ENCODE measurements around the gene SIGLEC7. TPM values are rescaled to one million over a fixed set of nuclear protein-coding genes. Genes with fewer than 3 reads are reported as not detected.
"Not testable (repeated sequence)": the region's sequence is repeated elsewhere in the genome, so short reads cannot be mapped to it uniquely, and the experiment has no call there.

The SIGLEC7 gene
- total RNA-seq, 1 experiment from 2014 or later = not detected

DNA sequence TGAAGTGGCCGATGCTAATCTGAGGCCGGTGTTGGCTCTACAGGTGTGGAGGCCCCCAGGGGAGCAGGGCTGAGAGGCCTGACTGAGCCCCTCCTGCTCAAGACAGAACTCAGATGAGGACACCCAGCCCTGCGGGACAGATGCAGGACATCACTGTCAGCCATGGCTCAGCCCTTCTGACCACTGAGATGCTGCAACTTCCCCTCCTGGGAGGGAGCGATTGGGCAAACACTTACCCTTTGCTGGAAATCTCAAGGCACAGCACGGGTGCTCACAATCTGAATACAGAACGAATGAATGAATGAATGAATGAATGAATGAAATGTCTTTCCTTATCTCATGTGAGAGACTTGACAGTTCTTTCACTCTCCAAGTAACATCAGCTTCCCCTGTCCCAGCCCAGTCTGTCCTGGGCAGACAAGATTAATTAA lies 3.5 kb upstream of the SIGLEC7 start:
- DNase-seq (ENCODE audit: low read depth) = no peak

GRCh38 chr19:51139299-51140014 lies 2.6 kb upstream of the SIGLEC7 start:
- no peak for DNase-seq (ENCODE audit: low read depth)

GRCh38 chr19:51140441-51140840 lies 1.7 kb upstream of the SIGLEC7 start:
- DNase-seq (ENCODE audit: low read depth) = no peak

DNA sequence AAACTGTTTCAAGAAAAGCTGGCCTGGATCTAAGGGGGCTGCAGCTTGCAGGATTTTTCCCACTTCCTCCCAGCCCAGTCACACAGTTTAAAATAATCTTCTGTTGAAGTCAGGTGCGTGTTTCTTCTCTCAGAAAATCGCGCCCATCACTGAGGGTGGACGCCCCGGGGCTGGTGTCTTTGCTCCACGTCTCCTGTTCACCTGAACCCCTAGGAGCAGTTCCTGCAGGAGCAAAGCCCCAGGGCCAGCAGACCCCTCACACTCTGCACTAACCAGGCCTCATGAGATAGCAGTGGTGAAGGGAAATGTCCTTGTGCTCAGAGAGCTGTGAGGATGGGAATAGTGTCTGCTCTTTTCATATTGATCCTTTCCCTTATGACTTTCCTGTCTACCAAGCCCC lies 920 bp upstream of the SIGLEC7 start:
- no peak for DNase-seq (ENCODE audit: low read depth)

DNA sequence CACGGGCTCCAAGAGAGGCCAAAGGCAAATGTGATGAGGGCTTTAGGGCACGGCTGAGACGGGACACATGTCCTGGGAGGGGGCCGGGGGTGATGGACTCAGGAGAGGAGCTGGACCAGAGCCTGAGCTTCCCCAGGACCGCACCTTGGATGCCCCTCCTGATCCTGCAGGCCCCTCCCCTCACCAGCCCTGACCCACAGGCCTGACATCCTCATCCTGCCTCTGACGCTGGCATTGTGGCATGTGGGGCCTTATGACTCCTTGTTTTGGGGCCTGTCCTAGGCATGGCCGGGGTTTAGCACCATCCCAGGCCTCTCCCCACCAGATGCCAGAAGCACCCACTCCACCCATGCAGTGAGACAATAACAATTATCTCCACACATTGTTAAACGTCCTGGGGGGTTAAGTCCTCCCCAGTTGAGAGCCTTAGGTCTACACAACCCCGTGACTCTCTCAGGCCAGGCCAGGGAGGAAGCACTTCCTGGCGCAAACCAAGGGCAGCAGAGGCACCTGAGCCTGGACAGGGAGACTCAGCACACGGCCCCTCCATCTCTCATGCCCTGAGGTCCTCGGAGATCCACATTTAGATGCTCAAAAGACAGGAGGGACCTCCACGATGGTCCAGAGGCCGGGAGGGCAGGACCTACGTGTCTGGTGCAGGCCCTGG lies 841 bp downstream of the SIGLEC7 start:
- not testable (repeated sequence) for DNase-seq (ENCODE audit: low read depth)

GRCh38 chr19:51143486-51143885 lies 1.4 kb downstream of the SIGLEC7 start:
- DNase-seq (ENCODE audit: low read depth) = no peak

- no peak for DNase-seq (ENCODE audit: low read depth)
These were observed 2.5 kb downstream of the SIGLEC7 start for GRCh38 chr19:51144482-51145045.

DNA sequence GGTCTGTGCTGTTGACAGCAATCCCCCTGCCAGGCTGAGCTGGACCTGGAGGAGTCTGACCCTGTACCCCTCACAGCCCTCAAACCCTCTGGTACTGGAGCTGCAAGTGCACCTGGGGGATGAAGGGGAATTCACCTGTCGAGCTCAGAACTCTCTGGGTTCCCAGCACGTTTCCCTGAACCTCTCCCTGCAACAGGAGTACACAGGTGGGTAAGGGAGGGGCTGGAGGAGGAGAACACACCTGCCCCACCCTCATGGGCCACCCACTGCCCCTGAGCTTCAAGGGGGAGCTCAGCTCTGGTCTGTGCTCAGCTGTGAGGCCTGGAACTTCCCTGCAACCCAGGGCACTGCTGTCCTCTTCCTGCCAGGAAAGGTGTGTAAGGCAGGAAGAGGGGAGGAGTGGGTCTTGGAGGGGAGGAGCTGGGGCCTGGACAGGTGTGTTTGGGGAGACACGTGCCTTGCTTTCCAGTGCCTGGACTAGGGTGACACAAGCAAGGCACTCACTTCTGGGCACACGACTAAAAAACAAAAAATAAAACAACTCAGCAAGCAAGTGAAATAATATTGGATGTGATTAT lies 3.9 kb downstream of the SIGLEC7 start:
- DNase-seq (ENCODE audit: low read depth) = no peak

- DNase-seq (ENCODE audit: low read depth) = no peak
These were observed 4.7 kb downstream of the SIGLEC7 start for GRCh38 chr19:51146751-51147150.

DNA sequence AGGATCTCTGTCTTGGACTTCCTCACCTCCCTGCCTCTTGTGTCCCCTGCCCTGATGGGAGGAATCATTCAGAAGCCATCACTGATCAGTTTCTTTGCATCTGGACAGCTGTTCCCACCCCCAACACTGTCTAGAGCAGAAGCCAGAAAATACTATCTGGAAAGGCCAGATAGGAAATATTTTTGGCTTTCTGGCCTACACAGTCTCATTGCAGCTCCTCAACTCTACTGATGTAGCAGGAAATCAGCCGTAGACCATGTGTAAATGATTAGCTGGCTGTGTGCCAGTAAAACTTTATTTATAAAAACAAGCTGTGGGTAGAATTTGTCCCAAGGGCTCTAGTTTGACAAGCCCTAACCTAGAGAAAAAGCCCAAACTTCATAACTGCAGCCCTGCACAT lies 5.6 kb downstream of the SIGLEC7 start:
- no peak for DNase-seq (ENCODE audit: low read depth)

DNA sequence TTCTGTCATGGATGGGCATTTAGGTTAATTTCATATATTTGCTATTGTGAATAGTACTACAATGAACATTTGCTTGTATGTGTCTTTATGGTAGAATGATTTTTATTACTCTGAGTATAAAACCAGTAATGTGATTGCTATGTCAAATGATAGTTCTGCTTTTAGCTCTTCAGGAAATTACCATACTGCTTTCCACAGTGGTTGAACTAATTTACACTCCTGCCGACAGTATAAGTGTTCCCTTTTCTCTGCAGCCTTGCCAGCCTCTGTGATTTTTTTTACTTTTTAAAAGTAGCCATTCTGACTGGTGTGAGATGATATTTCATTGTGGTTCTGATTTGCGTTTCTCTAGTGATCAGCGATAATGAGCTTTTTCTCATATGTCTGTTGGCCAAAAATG lies 6.5 kb downstream of the SIGLEC7 start:
- DNase-seq (ENCODE audit: low read depth) = no peak

DNA sequence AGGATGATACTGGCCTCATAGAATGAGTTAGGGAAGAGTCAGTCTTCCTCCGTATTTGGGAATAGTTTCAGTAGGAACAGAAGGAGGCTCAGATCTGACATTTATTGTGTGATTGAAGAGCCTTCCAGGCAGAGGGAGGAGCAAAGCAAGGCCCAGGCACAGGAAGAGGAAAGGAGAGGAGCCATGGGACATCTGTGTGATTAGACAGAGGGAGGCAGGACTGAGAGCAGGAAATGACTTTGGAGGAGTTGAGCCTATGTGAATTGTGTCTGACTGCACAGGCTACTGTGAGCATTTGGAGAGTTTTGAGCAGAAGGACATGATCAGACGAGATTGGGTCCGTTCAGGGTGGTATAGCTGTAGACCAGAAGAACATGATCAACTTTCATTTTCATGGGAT lies 8.5 kb downstream of the SIGLEC7 start:
- no peak for DNase-seq (ENCODE audit: low read depth)

GRCh38 chr19:51156710-51157109 lies 14.6 kb downstream of the SIGLEC7 start:
- no peak for DNase-seq (ENCODE audit: low read depth)

DNA sequence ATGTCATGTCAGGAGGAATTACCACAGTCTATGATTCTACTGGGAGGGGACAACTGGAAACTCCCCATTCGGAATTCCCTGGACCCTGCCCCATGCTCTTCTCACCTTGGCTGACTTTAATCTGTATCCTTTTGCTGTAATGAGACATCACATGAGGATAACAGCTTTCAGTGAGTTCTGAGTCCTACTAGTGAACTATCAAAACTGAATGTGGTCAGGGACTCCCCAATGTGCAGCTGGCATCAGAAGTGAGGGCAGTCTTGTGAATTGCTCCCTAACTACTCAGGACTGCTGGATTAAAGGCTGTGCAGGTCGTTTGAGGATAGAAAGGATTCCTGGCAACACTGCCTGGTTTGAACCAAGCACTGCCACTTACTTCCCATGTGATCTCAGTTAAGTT lies 15.2 kb downstream of the SIGLEC7 start:
- no peak for DNase-seq (ENCODE audit: low read depth)

DNA sequence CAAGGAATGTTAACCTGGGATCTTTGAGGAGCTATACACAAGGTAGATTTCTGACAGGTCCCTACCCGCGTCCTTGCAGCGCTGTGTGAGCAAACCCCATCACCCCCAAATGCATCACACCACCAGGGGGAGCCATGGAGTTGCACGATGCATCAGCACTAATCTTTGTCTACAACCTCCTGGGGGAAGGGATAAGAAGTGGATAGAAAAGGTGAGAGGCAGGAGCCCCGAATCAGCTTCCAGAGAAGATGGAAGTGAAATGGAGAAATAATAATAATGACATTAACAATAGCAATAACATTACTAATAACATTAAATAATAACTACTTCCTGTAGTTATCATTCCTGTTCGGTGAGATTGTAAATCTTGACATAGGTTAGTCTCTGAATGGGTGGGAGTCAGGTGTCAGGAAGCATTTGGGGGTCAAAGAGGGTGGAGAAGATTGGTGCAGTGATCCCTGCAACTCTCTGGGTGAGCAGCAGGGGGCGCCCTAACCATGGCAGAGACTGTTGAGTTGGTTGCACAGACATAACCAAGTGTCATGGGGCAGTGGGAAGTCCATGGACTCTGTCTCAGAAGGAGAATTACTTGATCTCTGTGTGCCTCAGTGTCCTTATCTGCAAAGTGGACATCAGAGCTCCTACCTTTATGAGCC lies 16.5 kb downstream of the SIGLEC7 start:
- peak; percentile 72 for DNase-seq (ENCODE audit: low read depth)

GRCh38 chr19:51159656-51160055 lies 17.6 kb downstream of the SIGLEC7 start:
- DNase-seq (ENCODE audit: low read depth) = no peak

- DNase-seq (ENCODE audit: low read depth) = no peak
These were observed 19.2 kb downstream of the SIGLEC7 start for GRCh38 chr19:51161266-51161665.

- DNase-seq (ENCODE audit: low read depth) = no peak
These were observed 19.9 kb downstream of the SIGLEC7 start for GRCh38 chr19:51161867-51162496.

- DNase-seq (ENCODE audit: low read depth) = no peak
These were observed 21.2 kb downstream of the SIGLEC7 start for GRCh38 chr19:51163257-51163656.

- no peak for DNase-seq (ENCODE audit: low read depth)
These were observed 22.1 kb downstream of the SIGLEC7 start for GRCh38 chr19:51164215-51164614.

DNA sequence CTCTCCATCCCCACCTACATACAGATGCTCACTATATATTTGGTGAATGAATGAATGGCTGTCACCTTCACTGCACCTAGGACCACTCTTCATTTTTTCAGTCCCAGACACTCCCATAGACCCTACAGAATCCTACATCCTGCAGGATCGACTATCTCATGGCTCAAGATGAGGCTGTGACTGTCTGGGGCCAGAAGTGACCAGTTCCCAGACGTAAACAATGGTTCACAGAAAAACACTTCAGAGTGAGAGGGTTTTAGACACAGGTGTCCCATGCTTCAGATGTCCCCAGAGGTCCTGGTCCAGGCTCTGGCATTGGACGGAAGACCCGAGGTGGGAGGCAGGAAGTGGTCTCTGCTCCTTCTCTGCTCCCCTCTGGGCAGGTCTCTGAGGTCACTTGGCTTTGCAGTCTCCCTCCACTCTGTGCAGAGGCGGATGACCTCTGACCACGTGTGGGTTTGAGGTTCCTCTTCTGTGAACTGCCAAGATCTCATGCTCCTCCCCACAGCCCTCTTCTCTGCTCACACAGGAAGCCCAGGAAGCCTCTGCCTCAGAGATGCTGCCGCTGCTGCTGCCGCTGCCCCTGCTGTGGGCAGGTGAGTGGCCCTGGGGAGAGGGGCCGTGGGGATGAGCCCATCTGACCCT lies 24.9 kb downstream of the SIGLEC7 start:
- no peak for DNase-seq (ENCODE audit: low read depth)

All from Daoy (cell line).